GM12878 (cell line): ENCODE results near the gene ANKS4B. TPM values are rescaled to one million over a fixed set of nuclear protein-coding genes. Genes with fewer than 3 reads are reported as not detected.

Source experiments
- ATAC-seq: fragments of 200-7000 bp; cut with Tn5 transposase; 3 replicates; pipeline ENCODE4 v1.9.1; 2020; ENCODE audit warnings: mild to moderate bottlenecking, moderate library complexity
- BruUV-seq: library from RNA; stranded (reverse); fragments of 400-500 nt; replicated peaks from 2 replicates; lab custom pipeline; 2021; lab: Mats Ljungman, UMichigan
- CTCF ChIA-PET: fragments of 300-600 bp; sonication (Branson Sonifier 250); formaldehyde crosslinking; extraction: SDS; loops from one replicate; lab custom pipeline; 2021; ENCODE audit warnings: inconsistent platforms; lab: Yijun Ruan, JAX
- POLR2A ChIA-PET: fragments of 350-600 bp; formaldehyde crosslinking; extraction: SDS; loops from one replicate; lab custom pipeline; 2021; ENCODE audit warnings: inconsistent platforms; lab: Charles Lee
- RAD21 ChIA-PET: fragments of 300-600 bp; sonication (Branson Sonifier 250); formaldehyde crosslinking; loops from one replicate; lab custom pipeline; 2023; ENCODE audit warnings: antibody characterized with exemption; ENCODE audit not compliant: unreplicated experiment; lab: Charles Lee
- SMC1A ChIA-PET: fragments of 300-600 bp; sonication (Branson Sonifier 250); formaldehyde crosslinking; loops from one replicate; lab custom pipeline; 2023; ENCODE audit not compliant: unreplicated experiment, uncharacterized antibody; lab: Charles Lee
- DNase-seq: peaks from one replicate; pipeline ENCODE4 v3.0.0-alpha.2; 2011; ENCODE audit warnings: low read depth, low spot score
- FAIRE-seq: peaks from 3 replicates; lab custom pipeline; 2011; peaks lifted over from hg19 to GRCh38; lab: Jason Lieb, UNC
- H2AFZ ChIP-seq: 2 replicates; pipeline ENCODE4 v1.6.0; 2011; ENCODE audit warnings: low read depth, low read length, control low read depth; ENCODE audit not compliant: control insufficient read depth
- H3K27ac ChIP-seq: 2 replicates; pipeline ENCODE4 v1.5.1; 2011; ENCODE audit warnings: control low read depth; ENCODE audit not compliant: control insufficient read depth, insufficient read depth
- H3K27me3 ChIP-seq, 2 experiments: replicated peaks in 1 of 2; 2 replicates each; pipeline versions ENCODE4 v1.6.0 to v1.6.1; 2011; ENCODE audit warnings: low read length in 1 of 2; ENCODE audit not compliant: control insufficient read depth in 2 of 2, insufficient read depth in 2 of 2
- H3K36me3 ChIP-seq, 2 experiments: 2 replicates each; pipeline ENCODE4 v1.5.1; 2011; ENCODE audit warnings: low read length in 1 of 2; ENCODE audit not compliant: control insufficient read depth in 2 of 2, insufficient read depth in 2 of 2
- H3K4me1 ChIP-seq: 2 replicates; pipeline ENCODE4 v1.6.1; 2011; ENCODE audit warnings: mild to moderate bottlenecking, low read length, moderate library complexity, mixed read lengths; ENCODE audit not compliant: control insufficient read depth, insufficient read depth
- H3K4me2 ChIP-seq: 2 replicates; pipeline ENCODE4 v1.6.0; 2011; ENCODE audit warnings: control low read depth; ENCODE audit not compliant: control insufficient read depth, insufficient read depth
- H3K4me3 ChIP-seq: fragments of 200-600 bp; sonication (generic); 2 replicates; pipeline ENCODE4 v1.5.1; 2016
- H3K79me2 ChIP-seq: 2 replicates; pipeline ENCODE4 v1.6.0; 2011; ENCODE audit warnings: low read length; ENCODE audit not compliant: control insufficient read depth, insufficient read depth
- H3K9ac ChIP-seq: 2 replicates; pipeline ENCODE4 v1.8.0; 2011; ENCODE audit warnings: low read length, control low read depth, mixed read lengths; ENCODE audit not compliant: control insufficient read depth, insufficient read depth
- H3K9me3 ChIP-seq: replicated peaks from 3 replicates; pipeline ENCODE4 v1.5.1; 2011; ENCODE audit warnings: mild to moderate bottlenecking, low read length; ENCODE audit not compliant: control insufficient read depth, insufficient read depth
- H4K20me1 ChIP-seq: 2 replicates; pipeline ENCODE4 v1.6.0; 2011; ENCODE audit not compliant: control insufficient read depth, insufficient read depth
- CBX5 ChIP-seq: sonication (generic); IDR thresholded peaks from 2 replicates; pipeline ENCODE4 v1.6.1; 2016; ENCODE audit warnings: low read depth, moderate library complexity, mild to moderate bottlenecking, inconsistent platforms
- CHD4 ChIP-seq: fragments of 200-600 bp; sonication (generic); IDR thresholded peaks from 2 replicates; pipeline ENCODE4 v1.6.1; 2016; ENCODE audit warnings: mild to moderate bottlenecking
- NFYB ChIP-seq: IDR thresholded peaks from 2 replicates; pipeline ENCODE4 v1.6.1; 2011; ENCODE audit warnings: low read depth, mild to moderate bottlenecking, low read length, improper control_type of control experiment, moderate library complexity; ENCODE audit not compliant: insufficient read depth
- NR2F1 ChIP-seq: fragments of 450-650 bp; conservative IDR thresholded peaks from 2 replicates; pipeline ENCODE4 v1.6.1; 2017; ENCODE audit warnings: mild to moderate bottlenecking
- PML ChIP-seq: IDR thresholded peaks from 2 replicates; pipeline ENCODE4 v1.6.1; 2012; ENCODE audit warnings: low read length, inconsistent platforms
- SIX5 ChIP-seq: IDR thresholded peaks from 2 replicates; pipeline ENCODE4 v1.6.1; 2011; ENCODE audit warnings: mild to moderate bottlenecking, low read depth, low read length, moderate library complexity; ENCODE audit not compliant: severe bottlenecking
- TBL1XR1 ChIP-seq: IDR thresholded peaks from 2 replicates; pipeline ENCODE4 v1.6.1; 2012; ENCODE audit warnings: low read depth, low read length, improper control_type of control experiment
- TCF7 ChIP-seq: IDR thresholded peaks from 2 replicates; pipeline ENCODE4 v1.6.1; 2014; ENCODE audit warnings: antibody characterized with exemption, borderline replicate concordance
- ZNF384 ChIP-seq: IDR thresholded peaks from 2 replicates; pipeline ENCODE4 v1.6.1; 2012; ENCODE audit warnings: low read depth, mild to moderate bottlenecking, low read length, improper control_type of control experiment, borderline replicate concordance
- WGBS: methylation state at CpG from one replicate; pipeline ENCODE4 v1.1.6; 2016; ENCODE audit warnings: low lambda C conversion rate; ENCODE audit not compliant: insufficient replicate concordance, insufficient coverage; ENCODE audit errors: missing lambda C conversion rate; 5-methylcytosine and 5-hydroxymethylcytosine counted together
- in situ Hi-C: fragments of 300-500 bp; cut with MboI; formaldehyde crosslinking; loops from 9 replicates; pipeline ENCODE4 v1.14.3; 2018; ENCODE audit warnings: mixed read lengths
- intact Hi-C: fragments of 100-400 bp; cut with micrococcal nuclease; formaldehyde crosslinking; loops from one replicate; pipeline ENCODE4 v1.14.2; 2022; ENCODE audit not compliant: unreplicated experiment
- polyA plus RNA-seq, 11 experiments: library from polyadenylated mRNA; depleted of rRNA in 4 of 11; unstranded in 6 of 11; stranded (reverse) in 5 of 11; fragments of >200 nt; fragmentation: Nextera tagmentation in 4 of 11; fragmentation: Illumina TruSeq in 1 of 11; extraction: Ambion mirVana in 4 of 11; extraction: Trizol in 1 of 11; gene quantifications; 1 replicate in 1 of 11; 2 replicates in 10 of 11; pipeline versions ENCODE4 v1.2.1 to v1.2.3, GENCODE V29; 2011 to 2016; ENCODE audit warnings: inconsistent platforms in 2 of 11, missing spikeins in 2 of 11, low read depth in 1 of 11
- total RNA-seq, 4 experiments: library from RNA; depleted of rRNA in 3 of 4; stranded (reverse); fragments of >200 nt in 3 of 4; fragmentation: Illumina TruSeq in 1 of 4; extraction: Trizol in 1 of 4; gene quantifications; 2 replicates each; pipeline versions ENCODE4 v1.2.1 to v1.2.3, GENCODE V29; 2013 to 2021
- TF ChIP-seq, protein P1 (sequence below): fragments of 450-650 bp; IDR thresholded peaks from 2 replicates; pipeline ENCODE4 v1.6.1; 2016; ENCODE audit warnings: mild to moderate bottlenecking
- TF ChIP-seq, protein P2 (sequence below): fragments of 450-650 bp; IDR thresholded peaks from 2 replicates; pipeline ENCODE4 v1.6.1; 2017; ENCODE audit warnings: low read depth, mild to moderate bottlenecking, moderate library complexity
- TF ChIP-seq, protein P3 (sequence below): fragments of 450-650 bp; IDR thresholded peaks from 2 replicates; pipeline ENCODE4 v1.6.1; 2017; ENCODE audit warnings: mild to moderate bottlenecking, moderate library complexity

ANKS4B gene
- total and polyA plus RNA-seq, 10 of the 15 experiments (the other 5 are each of a cell fraction or from before 2014, with no cell fraction given) = 0.01 to 0.11 (median 0.05) TPM; not detected in 6

DNA sequence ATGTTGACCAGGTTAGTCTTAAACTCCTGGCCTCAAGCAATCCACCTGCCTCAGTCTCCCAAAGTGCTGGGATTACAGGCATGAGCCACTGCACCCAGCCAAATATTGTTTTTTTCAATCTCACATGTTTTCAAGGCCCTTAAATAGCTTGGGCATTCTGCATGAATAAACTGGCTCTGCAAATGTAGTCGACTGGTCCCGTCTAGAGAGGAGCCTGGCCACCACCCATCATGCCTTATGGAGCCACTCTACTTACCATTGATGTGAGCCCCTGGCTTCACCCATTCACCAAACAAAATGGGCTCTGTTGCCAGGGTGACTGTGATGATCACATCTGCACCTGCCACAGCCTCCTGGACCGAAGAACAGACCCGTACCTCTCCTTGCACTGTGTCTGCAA is 33.8 kb downstream of the ANKS4B start:
- H3K4me2 ChIP-seq = no peak overlapping the region
- no peaks in the 10 kb centered on the region for H3K27me3 ChIP-seq
- H4K20me1 ChIP-seq = no peaks in the 10 kb centered on the region
- no peak for ATAC-seq
- no peak for FAIRE-seq
- no peak overlapping the region for H2AFZ ChIP-seq
- no peak for TF ChIP-seq TCF7
- TF ChIP-seq CBX5 = no peak
- no peak for TF ChIP-seq CHD4
- TF ChIP-seq, protein P1, sequence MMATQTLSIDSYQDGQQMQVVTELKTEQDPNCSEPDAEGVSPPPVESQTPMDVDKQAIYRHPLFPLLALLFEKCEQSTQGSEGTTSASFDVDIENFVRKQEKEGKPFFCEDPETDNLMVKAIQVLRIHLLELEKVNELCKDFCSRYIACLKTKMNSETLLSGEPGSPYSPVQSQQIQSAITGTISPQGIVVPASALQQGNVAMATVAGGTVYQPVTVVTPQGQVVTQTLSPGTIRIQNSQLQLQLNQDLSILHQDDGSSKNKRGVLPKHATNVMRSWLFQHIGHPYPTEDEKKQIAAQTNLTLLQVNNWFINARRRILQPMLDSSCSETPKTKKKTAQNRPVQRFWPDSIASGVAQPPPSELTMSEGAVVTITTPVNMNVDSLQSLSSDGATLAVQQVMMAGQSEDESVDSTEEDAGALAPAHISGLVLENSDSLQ = no peak
- no peak for TF ChIP-seq TBL1XR1
- TF ChIP-seq SIX5 = no peak
- TF ChIP-seq, protein P2, sequence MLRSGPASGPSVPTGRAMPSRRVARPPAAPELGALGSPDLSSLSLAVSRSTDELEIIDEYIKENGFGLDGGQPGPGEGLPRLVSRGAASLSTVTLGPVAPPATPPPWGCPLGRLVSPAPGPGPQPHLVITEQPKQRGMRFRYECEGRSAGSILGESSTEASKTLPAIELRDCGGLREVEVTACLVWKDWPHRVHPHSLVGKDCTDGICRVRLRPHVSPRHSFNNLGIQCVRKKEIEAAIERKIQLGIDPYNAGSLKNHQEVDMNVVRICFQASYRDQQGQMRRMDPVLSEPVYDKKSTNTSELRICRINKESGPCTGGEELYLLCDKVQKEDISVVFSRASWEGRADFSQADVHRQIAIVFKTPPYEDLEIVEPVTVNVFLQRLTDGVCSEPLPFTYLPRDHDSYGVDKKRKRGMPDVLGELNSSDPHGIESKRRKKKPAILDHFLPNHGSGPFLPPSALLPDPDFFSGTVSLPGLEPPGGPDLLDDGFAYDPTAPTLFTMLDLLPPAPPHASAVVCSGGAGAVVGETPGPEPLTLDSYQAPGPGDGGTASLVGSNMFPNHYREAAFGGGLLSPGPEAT = no peak
- TF ChIP-seq, protein P3, sequence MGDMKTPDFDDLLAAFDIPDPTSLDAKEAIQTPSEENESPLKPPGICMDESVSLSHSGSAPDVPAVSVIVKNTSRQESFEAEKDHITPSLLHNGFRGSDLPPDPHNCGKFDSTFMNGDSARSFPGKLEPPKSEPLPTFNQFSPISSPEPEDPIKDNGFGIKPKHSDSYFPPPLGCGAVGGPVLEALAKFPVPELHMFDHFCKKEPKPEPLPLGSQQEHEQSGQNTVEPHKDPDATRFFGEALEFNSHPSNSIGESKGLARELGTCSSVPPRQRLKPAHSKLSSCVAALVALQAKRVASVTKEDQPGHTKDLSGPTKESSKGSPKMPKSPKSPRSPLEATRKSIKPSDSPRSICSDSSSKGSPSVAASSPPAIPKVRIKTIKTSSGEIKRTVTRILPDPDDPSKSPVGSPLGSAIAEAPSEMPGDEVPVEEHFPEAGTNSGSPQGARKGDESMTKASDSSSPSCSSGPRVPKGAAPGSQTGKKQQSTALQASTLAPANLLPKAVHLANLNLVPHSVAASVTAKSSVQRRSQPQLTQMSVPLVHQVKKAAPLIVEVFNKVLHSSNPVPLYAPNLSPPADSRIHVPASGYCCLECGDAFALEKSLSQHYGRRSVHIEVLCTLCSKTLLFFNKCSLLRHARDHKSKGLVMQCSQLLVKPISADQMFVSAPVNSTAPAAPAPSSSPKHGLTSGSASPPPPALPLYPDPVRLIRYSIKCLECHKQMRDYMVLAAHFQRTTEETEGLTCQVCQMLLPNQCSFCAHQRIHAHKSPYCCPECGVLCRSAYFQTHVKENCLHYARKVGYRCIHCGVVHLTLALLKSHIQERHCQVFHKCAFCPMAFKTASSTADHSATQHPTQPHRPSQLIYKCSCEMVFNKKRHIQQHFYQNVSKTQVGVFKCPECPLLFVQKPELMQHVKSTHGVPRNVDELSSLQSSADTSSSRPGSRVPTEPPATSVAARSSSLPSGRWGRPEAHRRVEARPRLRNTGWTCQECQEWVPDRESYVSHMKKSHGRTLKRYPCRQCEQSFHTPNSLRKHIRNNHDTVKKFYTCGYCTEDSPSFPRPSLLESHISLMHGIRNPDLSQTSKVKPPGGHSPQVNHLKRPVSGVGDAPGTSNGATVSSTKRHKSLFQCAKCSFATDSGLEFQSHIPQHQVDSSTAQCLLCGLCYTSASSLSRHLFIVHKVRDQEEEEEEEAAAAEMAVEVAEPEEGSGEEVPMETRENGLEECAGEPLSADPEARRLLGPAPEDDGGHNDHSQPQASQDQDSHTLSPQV = no peak
- no peak for TF ChIP-seq NR2F1
- no peak for TF ChIP-seq PML
- no peak for TF ChIP-seq ZNF384
- no peak for TF ChIP-seq NFYB
- 62% methylated on average over 4 of the region's 4 CpGs for WGBS
- intact Hi-C loops = no loop called here
- no peak overlapping the region for H3K9ac ChIP-seq
- H3K36me3 ChIP-seq = no peaks in the 10 kb centered on the region
- no peak overlapping the region for H3K27ac ChIP-seq
- in situ Hi-C loops = no loop called here
- H3K4me1 ChIP-seq = peaks cover 15% of the 10 kb centered on the region
- DNase-seq = no peak
- no peaks in the 10 kb centered on the region for H3K9me3 ChIP-seq
- ChIA-PET SMC1A (interaction anchor here (4.4 kb wide), 1 partner anchor 8 kb away, joined by 49 read pairs; the partner anchor contains the start of gene CRYM), RAD21 (no interaction called here), POLR2A (no interaction called here), CTCF (interaction anchor here (4.4 kb wide), 1 partner anchor 9 kb away, joined by 20 read pairs; the partner anchor contains the start of gene CRYM)
- no peaks in the 10 kb centered on the region for H3K79me2 ChIP-seq
- no TSS peak for BruUV-seq
- no peak overlapping the region for H3K4me3 ChIP-seq
